HG03103 (cell line): Measurements from ENCODE around the gene PPME1.

Experiments used
- ATAC-seq: cut with Tn5 transposase; IDR thresholded peaks from one replicate; pipeline ENCODE4 v1.9.1; 2021; ENCODE audit warnings: low read depth; ENCODE audit not compliant: unreplicated experiment

The PPME1 gene

DNA sequence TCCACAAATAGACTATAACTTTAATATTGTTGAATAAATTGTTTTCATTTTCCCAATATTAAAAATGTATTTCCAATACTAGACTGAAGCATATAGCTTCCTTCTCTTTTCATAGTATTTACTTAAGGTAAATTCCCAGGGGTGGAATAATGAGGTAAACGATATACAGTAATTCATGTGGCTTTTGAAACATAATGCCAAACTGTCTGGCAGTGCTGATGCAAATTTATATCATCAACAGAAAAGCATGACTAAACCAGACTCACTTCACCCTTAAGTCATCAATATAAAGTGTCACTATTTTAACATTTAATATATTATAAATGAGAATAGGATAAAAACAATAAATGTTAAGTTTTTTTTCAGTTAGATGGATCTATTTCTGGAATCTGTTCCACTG lies 13.9 kb upstream of the PPME1 start:
- ATAC-seq: no peak

DNA sequence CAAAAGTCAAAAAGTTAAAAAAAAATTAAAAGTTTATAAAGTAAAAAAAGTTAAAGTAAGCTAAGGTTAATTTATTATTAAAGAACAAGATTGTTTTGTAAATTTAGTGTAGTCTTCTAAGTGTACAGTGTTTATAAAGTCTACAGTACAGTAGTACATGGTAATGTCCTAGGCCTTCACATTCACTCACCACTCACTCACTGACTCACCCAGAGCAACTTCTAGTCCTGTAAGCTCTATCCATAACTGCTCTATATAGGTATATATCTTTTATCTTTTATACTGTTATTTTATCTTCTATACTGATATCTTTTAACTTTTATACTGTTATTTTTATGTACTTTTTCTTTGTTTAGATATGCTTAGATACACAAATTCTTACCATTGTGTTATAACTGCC lies 11.4 kb upstream of the PPME1 start:
- no peak for ATAC-seq

DNA sequence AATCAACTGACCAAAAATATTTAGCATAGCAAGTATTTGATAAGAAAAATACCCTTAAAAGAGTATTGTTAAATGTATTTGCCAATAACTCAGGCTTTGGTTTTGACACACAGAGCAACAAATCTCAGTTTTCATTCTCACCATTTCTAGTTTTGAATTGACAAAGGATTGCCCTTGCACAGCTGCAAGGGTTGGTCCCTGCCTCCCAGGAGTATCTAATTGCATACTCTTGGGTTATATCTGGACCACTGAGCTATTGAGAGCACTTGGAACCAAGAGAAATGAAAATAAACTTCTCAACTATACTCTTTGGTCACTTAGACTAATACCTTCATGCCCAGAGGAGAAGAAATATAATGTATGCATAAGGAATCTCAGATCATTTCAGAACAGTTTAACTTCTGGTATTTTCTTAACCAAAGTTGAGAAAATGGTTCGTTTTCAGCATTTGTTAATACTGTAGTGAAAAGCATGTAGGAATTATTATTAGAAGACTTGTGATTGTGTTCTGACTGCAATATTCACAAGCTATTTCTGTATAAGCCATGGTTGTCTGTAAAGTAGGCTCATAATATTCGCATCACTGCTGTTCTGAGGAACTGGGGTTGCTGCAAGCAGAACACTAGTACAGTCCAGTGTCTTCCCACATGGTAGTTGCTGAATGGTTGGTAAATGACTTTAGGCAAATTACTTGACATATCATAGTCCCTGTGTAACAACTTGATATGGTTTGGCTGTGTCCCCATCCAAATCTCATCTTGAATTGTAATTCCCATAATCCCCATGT lies 8.2 kb upstream of the PPME1 start:
- ATAC-seq: no peak

DNA sequence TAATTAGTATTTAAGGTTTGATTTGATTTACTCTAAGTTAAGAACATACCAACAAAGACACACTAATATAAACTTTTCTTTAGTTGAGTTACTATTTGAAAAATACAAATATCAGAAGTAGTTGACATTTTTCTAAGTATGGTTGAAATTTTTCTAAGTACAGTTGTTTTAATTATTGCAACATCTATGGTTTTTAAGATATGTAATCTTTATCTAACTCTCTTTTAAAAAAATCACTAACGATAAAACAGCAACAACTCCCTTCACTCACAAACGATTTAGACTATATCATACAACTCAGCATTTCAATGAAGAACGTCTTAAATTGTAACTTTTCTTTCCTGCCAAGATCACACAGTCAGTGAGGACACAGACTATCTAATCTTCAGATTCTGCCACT lies 2.3 kb upstream of the PPME1 start:
- no peak for ATAC-seq

DNA sequence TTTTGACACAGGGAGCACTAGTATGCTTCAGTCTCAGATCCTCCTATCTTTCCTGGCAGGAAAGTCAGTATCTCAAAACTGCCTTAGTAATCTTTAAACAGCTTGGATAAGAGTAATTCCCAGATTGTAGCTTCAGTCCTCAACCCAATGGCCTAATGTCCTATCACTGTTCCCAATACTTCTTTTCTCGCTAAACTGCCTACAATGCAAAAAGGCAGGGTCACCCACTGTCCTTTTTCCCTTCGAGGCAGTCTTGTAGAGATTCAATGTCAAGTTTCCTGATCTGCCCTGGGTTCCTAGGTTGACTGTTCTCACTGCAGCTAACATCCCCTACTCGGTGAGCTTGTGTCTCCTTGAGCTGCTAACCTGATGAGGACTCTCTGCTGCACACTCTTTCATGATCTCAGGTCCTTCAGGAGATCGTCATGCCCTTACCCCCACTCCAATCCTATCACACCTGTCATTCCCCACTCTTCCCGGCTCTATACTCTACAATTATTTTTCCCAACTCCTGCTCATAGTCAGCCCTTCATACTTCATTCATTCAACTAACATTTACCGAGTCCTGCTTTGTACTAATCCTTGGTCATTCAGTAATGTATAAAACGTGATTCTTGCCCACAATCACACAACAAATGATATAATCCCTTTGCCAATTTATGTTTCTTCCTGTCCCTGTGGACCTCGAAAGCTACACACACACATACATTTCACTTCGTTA lies 1.2 kb upstream of the PPME1 start:
- ATAC-seq: no peak

DNA sequence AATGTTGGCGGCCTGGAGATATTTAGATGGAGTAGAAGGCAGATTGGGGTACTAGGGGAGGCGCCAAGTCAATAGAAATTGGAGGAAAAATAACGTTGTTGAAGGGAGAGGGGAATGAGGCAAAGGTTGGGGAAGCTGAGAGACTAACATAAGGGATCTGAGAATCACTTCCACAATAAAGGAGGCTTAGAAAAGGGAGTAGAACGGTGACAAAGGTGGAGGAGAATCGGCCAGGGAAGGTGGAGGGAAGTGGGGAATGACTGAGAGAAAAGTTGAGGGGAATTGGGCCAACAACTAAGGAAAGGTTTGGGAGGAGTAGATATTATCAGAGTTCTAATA lies 510 bp downstream of the PPME1 start:
- ATAC-seq: no peak

DNA sequence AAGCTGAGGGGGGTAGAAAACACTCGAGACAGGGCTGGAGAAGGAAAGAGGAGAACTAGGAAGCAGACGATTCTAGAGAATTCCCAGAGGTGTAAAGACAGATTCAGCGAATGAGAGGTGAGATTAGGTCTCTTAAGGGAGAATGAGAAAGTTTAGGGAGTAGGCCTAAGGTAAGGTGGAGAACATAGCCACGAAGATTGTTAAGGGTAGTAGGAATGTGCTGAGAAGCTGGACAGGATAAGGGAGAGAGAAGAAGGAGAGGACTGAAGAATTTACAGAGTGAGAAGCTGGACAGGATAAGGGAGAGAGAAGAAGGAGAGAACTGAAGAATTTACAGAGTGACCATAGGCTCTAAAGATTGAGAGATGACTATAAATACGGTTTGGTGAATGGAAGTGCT lies 908 bp downstream of the PPME1 start:
- ATAC-seq: no peak

DNA sequence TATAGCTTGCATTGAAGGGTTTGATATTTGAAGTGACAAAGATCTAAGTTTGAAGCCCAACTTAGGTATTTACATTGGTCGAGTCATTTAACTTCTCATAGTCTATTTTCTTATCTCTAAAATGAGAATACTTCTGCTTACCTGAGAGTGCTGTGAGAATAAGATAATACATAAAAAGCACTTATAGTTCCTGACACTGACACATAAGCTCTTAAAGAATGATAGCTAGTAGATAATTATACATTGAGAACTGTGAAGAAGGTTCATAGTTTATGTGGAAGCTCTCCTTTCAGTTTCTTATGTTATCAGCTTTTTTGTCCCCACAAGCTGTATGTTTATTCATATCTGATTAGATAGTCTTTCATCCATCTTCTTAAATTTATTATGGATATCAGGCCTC lies 4.8 kb downstream of the PPME1 start:
- no peak for ATAC-seq

DNA sequence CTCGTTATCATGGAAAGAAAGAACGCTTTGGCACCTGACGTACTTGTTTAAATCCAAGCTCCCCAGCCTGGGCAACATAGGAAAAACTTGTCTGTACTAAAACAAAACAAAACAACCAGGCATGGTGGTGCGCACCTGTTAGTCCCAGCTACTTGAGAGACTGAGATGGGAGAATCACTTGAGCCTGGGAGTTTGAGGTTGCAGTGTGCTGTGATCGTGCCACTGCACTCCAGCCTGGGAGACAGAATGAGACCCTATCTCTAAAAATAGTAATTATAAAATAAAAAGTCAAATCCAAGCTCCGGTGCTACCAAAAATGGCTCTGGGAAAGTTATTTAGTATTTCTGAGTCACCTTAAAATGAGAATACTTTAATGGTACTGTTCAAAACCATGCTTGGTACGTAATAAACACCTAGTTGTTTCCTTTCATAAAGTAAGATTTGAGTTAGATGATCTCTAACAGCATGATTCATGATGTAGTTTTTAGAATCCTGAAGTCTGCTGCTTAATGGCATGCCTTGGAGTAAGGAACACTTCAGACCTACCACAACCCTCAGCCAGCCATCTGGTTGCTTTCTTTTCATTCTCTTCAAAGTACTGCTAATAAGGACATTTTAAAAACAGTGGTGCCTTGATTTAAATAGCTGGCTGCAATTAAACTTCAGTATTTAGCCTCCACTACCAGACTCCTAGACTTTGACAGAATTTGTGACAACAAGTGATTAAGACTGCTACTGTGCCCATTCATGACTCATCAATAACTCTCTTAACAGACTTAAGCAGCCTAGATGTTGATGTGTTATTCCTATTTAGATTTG lies 8.4 kb downstream of the PPME1 start:
- ATAC-seq: no peak

DNA sequence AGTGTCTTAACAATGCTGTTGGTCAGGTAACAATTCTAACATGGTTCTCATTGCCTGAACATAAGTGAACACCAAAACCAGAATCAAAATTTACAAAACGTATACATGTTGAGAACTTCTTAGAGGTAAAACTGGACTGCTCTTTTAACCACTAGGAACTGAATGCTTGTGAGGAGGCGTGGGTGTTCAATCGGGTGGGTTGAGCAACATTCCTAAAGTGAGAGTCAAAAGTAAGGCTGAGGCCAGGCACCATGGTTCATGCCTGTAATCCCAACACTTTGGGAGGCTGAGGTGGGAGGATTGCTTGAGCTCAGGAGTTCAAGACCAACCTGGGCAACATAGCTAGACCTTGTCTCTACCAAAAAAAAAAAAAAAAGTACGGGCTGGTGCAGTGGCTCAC lies 11.5 kb downstream of the PPME1 start:
- ATAC-seq: no peak

DNA sequence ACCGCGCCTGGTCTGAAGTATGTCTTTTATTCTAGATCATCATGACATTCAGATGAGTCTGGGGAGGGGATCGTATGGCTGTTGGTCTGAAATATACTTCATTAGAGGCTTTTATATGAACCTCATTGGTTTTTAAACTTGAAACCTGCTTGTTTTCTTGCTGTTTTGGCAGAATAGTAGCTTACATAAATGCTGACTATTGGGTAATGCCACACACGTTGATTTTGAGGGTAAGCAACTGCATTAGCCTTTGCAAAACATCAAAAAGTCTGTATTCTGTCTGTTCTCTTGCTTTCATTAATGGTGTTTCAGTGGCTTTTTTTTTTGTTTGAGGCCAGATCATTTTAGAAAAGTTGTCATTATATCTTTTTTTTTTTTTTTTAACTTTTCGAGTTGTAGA lies 14.2 kb downstream of the PPME1 start:
- ATAC-seq: no peak

DNA sequence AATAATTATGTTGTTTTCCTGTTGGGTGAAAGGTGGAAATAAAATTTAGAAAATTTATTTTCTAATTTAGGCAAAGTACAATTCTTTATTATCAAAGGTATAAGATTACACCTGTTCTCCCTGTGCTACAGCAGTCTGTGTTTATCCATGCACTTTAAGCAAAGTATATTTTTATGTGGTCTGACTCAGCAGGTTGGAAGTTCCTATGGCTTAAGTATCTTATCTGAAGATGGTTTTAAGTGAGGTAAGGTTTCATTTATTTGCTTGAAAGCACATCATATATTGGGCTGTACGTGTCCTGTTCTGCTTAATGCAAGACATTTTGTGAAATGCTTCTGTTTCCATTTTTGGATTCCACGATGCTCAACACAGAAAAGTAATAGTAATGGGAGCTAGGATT lies 14.6 kb downstream of the PPME1 start:
- ATAC-seq: no peak

DNA sequence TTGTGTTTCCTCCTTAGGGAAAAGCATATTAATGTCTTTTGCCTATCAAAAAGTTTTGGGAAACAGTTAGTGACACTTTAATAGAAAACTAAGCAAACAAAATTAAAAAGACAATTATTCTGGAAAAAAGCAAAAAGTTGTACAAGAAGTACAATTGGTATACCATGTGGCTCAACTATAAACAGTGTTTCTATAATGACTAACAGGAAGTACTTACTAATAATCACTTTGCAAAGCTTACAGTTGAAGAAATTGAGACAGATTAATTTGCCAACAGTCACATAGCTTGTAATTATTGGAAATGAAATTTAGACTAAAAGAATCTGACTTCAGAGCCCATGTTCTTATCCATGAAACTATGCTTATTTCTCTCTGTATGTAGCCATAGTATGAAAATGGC lies 24.7 kb downstream of the PPME1 start:
- no peak for ATAC-seq

DNA sequence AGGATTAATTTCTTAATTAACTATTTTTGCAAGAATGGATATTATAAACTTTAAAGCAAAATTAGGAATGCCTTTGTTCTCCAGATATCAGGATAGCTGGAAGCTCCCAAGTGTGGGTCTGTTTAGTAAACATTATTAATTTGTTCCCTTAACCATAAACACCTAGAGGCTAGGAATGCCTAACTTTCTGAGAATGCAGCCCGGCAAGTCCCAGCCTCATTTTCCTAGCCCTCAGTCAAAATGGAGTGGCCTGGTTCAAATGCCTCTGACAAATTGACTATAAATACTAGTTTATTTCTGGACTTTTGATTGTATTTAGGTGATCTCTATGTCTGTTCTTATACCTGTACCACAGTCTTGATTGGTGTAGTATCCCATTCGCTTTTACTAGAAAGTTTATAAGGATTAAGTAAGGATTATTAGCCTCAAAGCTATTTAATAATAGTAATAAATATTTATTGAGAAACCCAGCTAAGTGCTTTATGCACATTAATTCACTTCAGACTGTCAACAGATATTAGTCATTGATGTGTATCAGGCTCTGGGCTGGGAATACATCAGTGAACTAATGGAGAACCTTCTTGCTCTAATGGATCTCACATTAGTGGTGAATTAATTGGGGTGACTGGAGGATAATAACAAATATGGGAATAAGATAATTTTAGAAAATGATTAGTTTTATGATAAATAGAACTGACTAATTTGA lies 25.8 kb downstream of the PPME1 start:
- no peak for ATAC-seq

DNA sequence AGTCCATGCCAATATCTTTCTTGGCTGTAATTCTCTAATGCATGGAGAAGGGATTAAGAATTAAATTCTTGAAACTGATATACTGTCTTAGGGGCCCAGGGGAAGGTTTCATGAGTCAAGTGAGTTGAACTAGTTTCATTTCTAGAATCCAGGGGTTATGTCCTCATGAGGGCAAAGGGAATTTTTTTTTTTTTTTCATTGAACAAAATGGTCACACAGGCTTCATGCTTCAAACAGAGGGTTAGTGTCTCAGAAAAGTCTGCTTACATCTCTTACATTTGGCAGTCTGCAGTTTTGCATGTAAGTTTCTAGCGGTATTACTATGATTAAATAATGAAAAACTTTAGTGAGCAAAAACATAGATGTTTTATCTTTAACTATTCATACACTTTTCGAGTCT lies 32.9 kb downstream of the PPME1 start:
- no peak for ATAC-seq

DNA sequence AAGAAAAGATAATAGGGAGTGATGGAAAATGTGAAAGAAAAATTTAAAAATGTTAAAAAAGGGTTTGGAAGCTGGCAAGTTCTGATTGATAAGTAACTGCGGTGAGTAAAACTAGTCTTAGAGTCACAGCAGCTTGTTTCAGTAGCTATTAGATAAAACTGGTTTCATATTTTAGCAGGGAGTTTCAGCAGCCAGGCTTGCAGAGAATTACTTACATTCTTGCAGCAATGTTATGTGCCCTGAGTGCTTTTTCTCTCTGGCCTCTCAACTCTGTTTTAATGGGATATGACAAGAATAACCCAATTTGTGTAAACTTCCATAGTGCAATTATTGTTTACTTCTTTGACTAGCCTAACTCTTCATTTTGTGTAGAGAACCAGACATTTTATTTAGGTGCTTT lies 33.6 kb downstream of the PPME1 start:
- no peak for ATAC-seq

DNA sequence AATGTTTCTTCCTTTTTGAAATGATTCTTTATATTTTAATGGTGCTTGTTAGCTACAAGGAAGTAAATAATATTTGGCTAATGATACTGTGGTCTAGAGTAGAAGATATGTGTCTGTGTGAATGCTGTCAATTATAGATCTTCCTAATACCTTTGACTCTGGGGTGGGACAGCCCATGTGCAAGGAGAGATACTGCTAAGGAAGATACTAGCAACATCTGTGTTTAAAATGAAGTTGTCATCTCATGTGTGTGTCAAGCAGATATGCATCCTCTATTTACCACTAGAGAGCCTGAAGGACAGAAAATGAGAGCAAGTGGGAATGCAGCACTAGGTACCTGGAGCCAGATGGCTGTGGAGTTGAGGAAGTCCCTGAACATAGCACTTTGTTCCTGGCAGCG lies 34.1 kb downstream of the PPME1 start:
- ATAC-seq: no peak

DNA sequence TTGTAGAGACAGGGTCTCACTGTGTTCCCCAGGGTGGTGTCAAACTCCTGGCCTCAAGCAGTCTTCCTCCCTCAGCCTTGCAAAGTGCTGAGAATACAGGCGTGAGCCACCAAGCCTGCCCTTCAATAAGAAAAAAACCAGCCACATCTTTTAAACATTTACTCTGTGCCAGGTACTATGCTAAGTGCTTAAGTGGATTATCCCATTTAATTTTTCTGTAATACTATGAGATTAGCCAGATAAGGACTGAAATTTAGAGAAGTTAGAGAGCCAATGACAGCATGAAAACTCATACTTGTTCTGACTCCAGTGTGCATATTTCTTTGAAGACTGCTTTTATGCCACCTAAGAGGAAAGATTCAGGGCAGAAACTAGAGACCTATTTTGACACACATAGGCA lies 35.7 kb downstream of the PPME1 start:
- ATAC-seq: no peak

DNA sequence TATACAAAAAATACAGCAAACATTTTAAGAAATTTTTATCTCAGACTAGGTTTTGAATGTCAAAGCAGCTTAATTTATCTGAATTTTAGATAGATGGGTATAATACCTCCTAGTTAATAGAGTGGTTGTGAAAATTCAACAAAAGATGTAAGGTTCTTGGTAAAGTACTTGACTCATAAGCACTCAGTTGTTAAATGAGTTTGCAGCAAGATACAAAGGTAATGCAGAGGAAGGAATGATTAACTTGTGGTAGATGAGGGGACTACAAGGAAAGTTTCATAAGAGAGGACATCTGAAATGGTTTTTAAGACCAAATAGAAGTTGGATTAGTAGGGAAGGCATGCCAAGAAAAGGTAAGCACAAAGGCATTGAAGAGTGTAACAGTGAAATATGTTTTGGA lies 37.4 kb downstream of the PPME1 start:
- no peak for ATAC-seq

DNA sequence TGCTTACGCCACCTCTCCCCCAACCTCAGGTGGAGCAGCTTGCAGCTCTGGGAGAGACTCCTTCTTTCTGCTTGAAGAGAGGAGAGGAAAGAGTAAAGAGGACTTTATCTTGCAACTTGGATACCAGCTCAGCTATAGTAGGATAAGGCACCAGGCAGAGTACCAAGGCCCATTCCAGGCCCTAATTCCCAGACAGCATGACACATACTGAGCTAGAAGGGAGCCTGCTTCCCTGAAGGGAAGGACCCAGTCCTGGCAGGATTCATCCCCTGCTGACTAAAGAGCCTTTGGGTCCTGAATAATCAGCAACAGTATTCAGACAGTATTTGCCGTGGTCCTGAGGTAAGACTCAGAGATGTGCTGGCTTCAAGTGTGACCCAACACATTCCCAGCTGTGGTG lies 41.4 kb downstream of the PPME1 start:
- no peak for ATAC-seq

DNA sequence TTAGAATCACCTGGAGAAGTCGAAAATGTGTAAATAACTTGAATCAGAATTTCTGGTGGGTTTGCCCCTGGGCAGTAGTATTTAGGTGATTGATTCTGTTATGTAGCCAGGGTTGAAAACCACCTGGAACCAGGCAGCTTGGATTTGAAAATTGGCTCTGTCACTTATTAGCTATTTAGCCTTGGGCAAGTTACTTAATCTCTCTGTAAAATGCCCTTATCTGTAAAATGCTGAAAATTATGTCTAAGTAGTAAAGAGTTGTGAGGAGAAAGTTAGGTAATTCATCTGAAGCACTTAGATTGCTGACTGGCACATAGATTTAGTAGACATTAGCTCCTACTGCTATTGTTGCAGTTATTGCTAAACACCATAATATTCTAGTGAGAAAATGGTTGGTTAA lies 49.3 kb downstream of the PPME1 start:
- no peak for ATAC-seq
